ENCODE results near the gene ZNF304. TPM values are rescaled to one million over a fixed set of nuclear protein-coding genes. Genes with fewer than 3 reads are reported as not detected.

Gene ZNF304
- total and polyA plus RNA-seq, 2 of the 4 experiments (the other 2 are of a cell fraction) = 3.9 to 16.1 TPM

- Histone ChIP-seq H3K36me3 (ENCODE audit: control insufficient read depth, insufficient read depth, low read length) (peaks cover 41% of the 10 kb centered on the region), H4K20me1 (ENCODE audit: insufficient read depth, low read length) (no peaks in the 10 kb centered on the region), H4K5ac (ENCODE audit: low read depth, low read length) (no peak overlapping the region), H4K8ac (ENCODE audit: low read depth in 2 of 2, low read length in 2 of 2) (no peak overlapping the region), H2AFZ (replicated peaks; ENCODE audit: low read length, poor library complexity) (no peak overlapping the region), H3K9ac (ENCODE audit: low read depth, low read length) (no peak overlapping the region), H2BK120ac (ENCODE audit: low read depth, low read length) (no peak overlapping the region), H3K23ac (ENCODE audit: low read depth, low read length) (no peak overlapping the region), H3K9me1 (ENCODE audit: insufficient read depth, low read length) (no peaks in the 10 kb centered on the region), H4K91ac (ENCODE audit: insufficient read depth, low read depth, low read length) (no peak overlapping the region), H3K18ac (ENCODE audit: low read depth, low read length) (no peak overlapping the region), H2BK20ac (ENCODE audit: low read depth, low read length) (no peak overlapping the region), H3K27me3 (ENCODE audit: control insufficient read depth, insufficient read depth, low read length) (no peaks in the 10 kb centered on the region), H3K4me2 (ENCODE audit: low read depth, low read length) (no peak overlapping the region), H2AK5ac (ENCODE audit: low read depth, low read length) (no peak overlapping the region), H3K4ac (ENCODE audit: low read depth, low read length) (no peak overlapping the region), H2BK5ac (ENCODE audit: low read depth, low read length, poor library complexity, severe bottlenecking) (no peak overlapping the region), H3K56ac (ENCODE audit: extremely low read depth, insufficient read depth, low read length) (no peak overlapping the region), H3K4me3 (ENCODE audit: insufficient read depth, low read depth, low read length) (no peak overlapping the region), H3K14ac (replicated peaks; ENCODE audit: low read depth, low read length) (no peak overlapping the region), H2AK9ac (replicated peaks; ENCODE audit: low read depth, low read length, poor library complexity) (no peak overlapping the region), H3K4me1 (ENCODE audit: control insufficient read depth, insufficient read depth, low read length) (no peaks in the 10 kb centered on the region), H3K79me1 (ENCODE audit: low read depth in 1 of 2, low read length in 2 of 2) (no peaks in the 10 kb centered on the region), H3K9me3 (ENCODE audit: control insufficient read depth, insufficient read depth, low read length) (peaks cover 43% of the 10 kb centered on the region), H3K27ac (ENCODE audit: insufficient read depth, low read length) (no peak overlapping the region), H2BK15ac (ENCODE audit: low read depth, low read length) (no peak overlapping the region)
- ChIA-PET CTCF (no interaction called here), POLR2A (ENCODE audit: unreplicated experiment) (interaction anchor here (0.6 kb wide), 1 partner anchor 909 kb away, joined by 10 read pairs; no protein-coding TSS in a partner anchor)
- no TSS peak for BruUV-seq (replicated peaks)
- in situ Hi-C loops (cut with MboI; ENCODE audit: low sequenced_read_pairs) (loop anchor here (25.0 kb wide), 1 partner anchor 965 kb away; the partner anchor contains the start of gene ZNF583), dilution Hi-C loops (cut with HindIII; ENCODE audit: low sequenced_read_pairs, unreplicated experiment) (no loop called here), intact Hi-C loops (cut with micrococcal nuclease) (no loop called here)
- DNase-seq = no peak
- TF ChIP-seq CHD1 (IDR thresholded peaks at IDR 0.05; ENCODE audit: low read depth, low read length) = no peak
- no peak for TF ChIP-seq CEBPB (IDR thresholded peaks at IDR 0.05; ENCODE audit: low read depth, low read length)
- no peak for TF ChIP-seq RCOR1 (IDR thresholded peaks at IDR 0.05; ENCODE audit: insufficient replicate concordance, low read length)
- no peak for TF ChIP-seq MAFK (IDR thresholded peaks at IDR 0.05; ENCODE audit: low read depth, low read length)
- no peak for ATAC-seq (ENCODE audit: low read depth)
- no CpG with 5 or more reads among the region's 3 CpGs for WGBS, 2 experiments (ENCODE audit: extremely low coverage in 2 of 2, insufficient read length in 1 of 2)
These were observed 26.6 kb downstream of the ZNF304 start for GRCh38 chr19:57377498-57378146.

All from IMR-90 (cell line).